Liver (tissue), 9 donors: ENCODE data around the gene PPP1R9A. TPM values are rescaled to one million over a fixed set of nuclear protein-coding genes. Genes with fewer than 3 reads are reported as not detected.

ENCODE experiments used
- DNase-seq: peaks from one replicate; pipeline ENCODE4 v3.0.0-alpha.2; 2017; ENCODE audit warnings: low spot score
- H3K27ac ChIP-seq, 2 donors: one replicate each; pipeline ENCODE4 v1.7.0; 2013; ENCODE audit warnings: inconsistent platforms in 2 of 2, low read length in 2 of 2, control low read depth in 1 of 2, low read depth in 1 of 2, mild to moderate bottlenecking in 1 of 2
- H3K27me3 ChIP-seq, 4 donors: one replicate each; pipeline versions ENCODE4 v1.6.1 to v1.7.0; 2013; ENCODE audit warnings: low read length in 3 of 4, inconsistent platforms in 1 of 4, mild to moderate bottlenecking in 1 of 4, moderate library complexity in 1 of 4; ENCODE audit not compliant: control insufficient read depth in 4 of 4, insufficient read depth in 4 of 4
- H3K36me3 ChIP-seq, 4 donors: one replicate each; pipeline versions ENCODE4 v1.6.1 to v1.7.0; 2013; ENCODE audit warnings: low read length in 3 of 4, mild to moderate bottlenecking in 3 of 4, low read depth in 1 of 4, moderate library complexity in 1 of 4; ENCODE audit not compliant: control insufficient read depth in 4 of 4, insufficient read depth in 3 of 4
- H3K4me1 ChIP-seq, 4 donors: one replicate each; pipeline versions ENCODE4 v1.6.1 to v1.7.0; 2013; ENCODE audit warnings: low read length in 3 of 4, mild to moderate bottlenecking in 3 of 4, moderate library complexity in 1 of 4; ENCODE audit not compliant: control insufficient read depth in 4 of 4, insufficient read depth in 4 of 4
- H3K4me3 ChIP-seq, 3 donors: one replicate each; pipeline versions ENCODE4 v1.6.1 to v1.7.0; 2013; ENCODE audit warnings: low read length in 3 of 3, control low read depth in 1 of 3, low read depth in 1 of 3, mild to moderate bottlenecking in 1 of 3
- H3K9ac ChIP-seq, 2 donors: one replicate each; pipeline ENCODE4 v1.7.0; 2013; ENCODE audit warnings: low read length in 2 of 2, mild to moderate bottlenecking in 2 of 2, moderate library complexity in 2 of 2, control low read depth in 1 of 2, low read depth in 1 of 2
- H3K9me3 ChIP-seq, 4 donors: one replicate each; pipeline versions ENCODE4 v1.6.1 to v1.7.0; 2013; ENCODE audit warnings: low read length in 3 of 4; ENCODE audit not compliant: control insufficient read depth in 4 of 4
- ATF3 ChIP-seq: IDR thresholded peaks from 2 replicates; pipeline ENCODE4 v1.6.1; 2016; ENCODE audit warnings: antibody characterized with exemption
- EGR1 ChIP-seq, 2 donors: IDR thresholded peaks; 2 replicates each; pipeline ENCODE4 v1.6.1; 2016 to 2018; ENCODE audit warnings: antibody characterized with exemption in 2 of 2, low read depth in 2 of 2
- FOXA1 ChIP-seq: IDR thresholded peaks from 2 replicates; pipeline ENCODE4 v1.6.1; 2016; ENCODE audit warnings: antibody characterized with exemption
- FOXA2 ChIP-seq: IDR thresholded peaks from 2 replicates; pipeline ENCODE4 v1.6.1; 2016; ENCODE audit warnings: antibody characterized with exemption
- GABPA ChIP-seq, 2 donors: IDR thresholded peaks in 1 of 2; conservative IDR thresholded peaks in 1 of 2; 2 replicates each; pipeline ENCODE4 v1.6.1; 2016; ENCODE audit warnings: antibody characterized with exemption in 2 of 2, mild to moderate bottlenecking in 1 of 2, moderate library complexity in 1 of 2
- HNF4A ChIP-seq, 2 donors: conservative IDR thresholded peaks; 2 replicates each; pipeline ENCODE4 v1.6.1; 2016; ENCODE audit warnings: antibody characterized with exemption in 2 of 2, mild to moderate bottlenecking in 2 of 2
- HNF4G ChIP-seq: IDR thresholded peaks from 2 replicates; pipeline ENCODE4 v1.6.1; 2016; ENCODE audit warnings: antibody characterized with exemption
- JUND ChIP-seq, 2 donors: IDR thresholded peaks; 2 replicates each; pipeline ENCODE4 v1.6.1; 2016; ENCODE audit warnings: antibody characterized with exemption in 2 of 2
- MAX ChIP-seq: IDR thresholded peaks from 2 replicates; pipeline ENCODE4 v1.6.1; 2016; ENCODE audit warnings: antibody characterized with exemption
- NR2F2 ChIP-seq: IDR thresholded peaks from 2 replicates; pipeline ENCODE4 v1.6.1; 2016; ENCODE audit warnings: antibody characterized with exemption
- RAD21 ChIP-seq, 2 donors: IDR thresholded peaks; 2 replicates each; pipeline ENCODE4 v1.6.1; 2016; ENCODE audit warnings: antibody characterized with exemption in 2 of 2, mild to moderate bottlenecking in 2 of 2
- RXRA ChIP-seq, 2 donors: IDR thresholded peaks; 2 replicates each; pipeline ENCODE4 v1.6.1; 2017 to 2018; ENCODE audit warnings: antibody characterized with exemption in 2 of 2, mild to moderate bottlenecking in 1 of 2
- SP1 ChIP-seq: IDR thresholded peaks from 2 replicates; pipeline ENCODE4 v1.6.1; 2018; ENCODE audit warnings: antibody characterized with exemption, mild to moderate bottlenecking
- TAF1 ChIP-seq: conservative IDR thresholded peaks from 2 replicates; pipeline ENCODE4 v1.6.1; 2016; ENCODE audit warnings: antibody characterized with exemption, mild to moderate bottlenecking
- YY1 ChIP-seq: IDR thresholded peaks from 2 replicates; pipeline ENCODE4 v1.6.1; 2016; ENCODE audit warnings: antibody characterized with exemption, mild to moderate bottlenecking
- WGBS: extraction: QIAGEN DNeasy Blood & Tissue Kit; methylation state at CpG from one replicate; pipeline ENCODE4 v1.1.7; 2013; 5-methylcytosine and 5-hydroxymethylcytosine counted together
- polyA plus RNA-seq, 2 donors: library from polyadenylated mRNA; stranded (reverse) in 1 of 2; unstranded in 1 of 2; fragments of 200-250 nt in 1 of 2; fragments of >200 nt in 1 of 2; fragmentation: Nextera tagmentation in 1 of 2; extraction: Ambion mirVana in 1 of 2; gene quantifications; one replicate each; pipeline versions ENCODE4 v1.2.1 to v1.2.3, GENCODE V29; 2013 to 2015
- total RNA-seq, 2 donors: library from RNA; depleted of rRNA; stranded (reverse); fragments of >200 nt; gene quantifications; one replicate each; pipeline ENCODE4 v1.2.3, GENCODE V29; 2014
- TF ChIP-seq, protein P1 (sequence below): IDR thresholded peaks from 2 replicates; pipeline ENCODE4 v1.6.1; 2016; ENCODE audit warnings: antibody characterized with exemption
- TF ChIP-seq, protein P2 (sequence below): IDR thresholded peaks from 2 replicates; pipeline ENCODE4 v1.6.1; 2016; ENCODE audit warnings: antibody characterized with exemption, mild to moderate bottlenecking
- TF ChIP-seq, protein P3 (sequence below): fragments of 150-350 bp; IDR thresholded peaks from 2 replicates; pipeline ENCODE4 v1.5.1; 2017; ENCODE audit warnings: improper control_type of control experiment, low read depth, low read length; ENCODE audit not compliant: missing input control
- donor health status: healthy.
- donor health status: healthy.
- donor health status: healthy.
- donor health status: healthy.
- donor health status: healthy.

The PPP1R9A gene
- total and polyA plus RNA-seq, 4 donors: 0.17 to 5.4 (median 2.7) TPM

- no peak for TF ChIP-seq HNF4G
- no peak for TF ChIP-seq GABPA (IDR thresholded peaks at IDR 0.05 in 1 of 2, conservative IDR thresholded peaks at IDR 0.05 in 1 of 2)
- no peak for TF ChIP-seq RXRA (IDR thresholded peaks at IDR 0.05)
- no peak for TF ChIP-seq YY1
- TF ChIP-seq, protein P1, sequence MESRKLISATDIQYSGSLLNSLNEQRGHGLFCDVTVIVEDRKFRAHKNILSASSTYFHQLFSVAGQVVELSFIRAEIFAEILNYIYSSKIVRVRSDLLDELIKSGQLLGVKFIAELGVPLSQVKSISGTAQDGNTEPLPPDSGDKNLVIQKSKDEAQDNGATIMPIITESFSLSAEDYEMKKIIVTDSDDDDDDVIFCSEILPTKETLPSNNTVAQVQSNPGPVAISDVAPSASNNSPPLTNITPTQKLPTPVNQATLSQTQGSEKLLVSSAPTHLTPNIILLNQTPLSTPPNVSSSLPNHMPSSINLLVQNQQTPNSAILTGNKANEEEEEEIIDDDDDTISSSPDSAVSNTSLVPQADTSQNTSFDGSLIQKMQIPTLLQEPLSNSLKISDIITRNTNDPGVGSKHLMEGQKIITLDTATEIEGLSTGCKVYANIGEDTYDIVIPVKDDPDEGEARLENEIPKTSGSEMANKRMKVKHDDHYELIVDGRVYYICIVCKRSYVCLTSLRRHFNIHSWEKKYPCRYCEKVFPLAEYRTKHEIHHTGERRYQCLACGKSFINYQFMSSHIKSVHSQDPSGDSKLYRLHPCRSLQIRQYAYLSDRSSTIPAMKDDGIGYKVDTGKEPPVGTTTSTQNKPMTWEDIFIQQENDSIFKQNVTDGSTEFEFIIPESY: no peak
- TF ChIP-seq, protein P2, sequence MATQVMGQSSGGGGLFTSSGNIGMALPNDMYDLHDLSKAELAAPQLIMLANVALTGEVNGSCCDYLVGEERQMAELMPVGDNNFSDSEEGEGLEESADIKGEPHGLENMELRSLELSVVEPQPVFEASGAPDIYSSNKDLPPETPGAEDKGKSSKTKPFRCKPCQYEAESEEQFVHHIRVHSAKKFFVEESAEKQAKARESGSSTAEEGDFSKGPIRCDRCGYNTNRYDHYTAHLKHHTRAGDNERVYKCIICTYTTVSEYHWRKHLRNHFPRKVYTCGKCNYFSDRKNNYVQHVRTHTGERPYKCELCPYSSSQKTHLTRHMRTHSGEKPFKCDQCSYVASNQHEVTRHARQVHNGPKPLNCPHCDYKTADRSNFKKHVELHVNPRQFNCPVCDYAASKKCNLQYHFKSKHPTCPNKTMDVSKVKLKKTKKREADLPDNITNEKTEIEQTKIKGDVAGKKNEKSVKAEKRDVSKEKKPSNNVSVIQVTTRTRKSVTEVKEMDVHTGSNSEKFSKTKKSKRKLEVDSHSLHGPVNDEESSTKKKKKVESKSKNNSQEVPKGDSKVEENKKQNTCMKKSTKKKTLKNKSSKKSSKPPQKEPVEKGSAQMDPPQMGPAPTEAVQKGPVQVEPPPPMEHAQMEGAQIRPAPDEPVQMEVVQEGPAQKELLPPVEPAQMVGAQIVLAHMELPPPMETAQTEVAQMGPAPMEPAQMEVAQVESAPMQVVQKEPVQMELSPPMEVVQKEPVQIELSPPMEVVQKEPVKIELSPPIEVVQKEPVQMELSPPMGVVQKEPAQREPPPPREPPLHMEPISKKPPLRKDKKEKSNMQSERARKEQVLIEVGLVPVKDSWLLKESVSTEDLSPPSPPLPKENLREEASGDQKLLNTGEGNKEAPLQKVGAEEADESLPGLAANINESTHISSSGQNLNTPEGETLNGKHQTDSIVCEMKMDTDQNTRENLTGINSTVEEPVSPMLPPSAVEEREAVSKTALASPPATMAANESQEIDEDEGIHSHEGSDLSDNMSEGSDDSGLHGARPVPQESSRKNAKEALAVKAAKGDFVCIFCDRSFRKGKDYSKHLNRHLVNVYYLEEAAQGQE: no peak
- no peak for TF ChIP-seq EGR1 (IDR thresholded peaks at IDR 0.05; ENCODE audit: low read depth in 2 of 2)
- TF ChIP-seq RAD21 (IDR thresholded peaks at IDR 0.05): no peak
- TF ChIP-seq FOXA2: no peak
- no peak for TF ChIP-seq FOXA1
- no peak for TF ChIP-seq MAX
- no peak for TF ChIP-seq NR2F2
- TF ChIP-seq JUND (IDR thresholded peaks at IDR 0.05): no peak
- TF ChIP-seq SP1: no peak
- TF ChIP-seq, protein P3, sequence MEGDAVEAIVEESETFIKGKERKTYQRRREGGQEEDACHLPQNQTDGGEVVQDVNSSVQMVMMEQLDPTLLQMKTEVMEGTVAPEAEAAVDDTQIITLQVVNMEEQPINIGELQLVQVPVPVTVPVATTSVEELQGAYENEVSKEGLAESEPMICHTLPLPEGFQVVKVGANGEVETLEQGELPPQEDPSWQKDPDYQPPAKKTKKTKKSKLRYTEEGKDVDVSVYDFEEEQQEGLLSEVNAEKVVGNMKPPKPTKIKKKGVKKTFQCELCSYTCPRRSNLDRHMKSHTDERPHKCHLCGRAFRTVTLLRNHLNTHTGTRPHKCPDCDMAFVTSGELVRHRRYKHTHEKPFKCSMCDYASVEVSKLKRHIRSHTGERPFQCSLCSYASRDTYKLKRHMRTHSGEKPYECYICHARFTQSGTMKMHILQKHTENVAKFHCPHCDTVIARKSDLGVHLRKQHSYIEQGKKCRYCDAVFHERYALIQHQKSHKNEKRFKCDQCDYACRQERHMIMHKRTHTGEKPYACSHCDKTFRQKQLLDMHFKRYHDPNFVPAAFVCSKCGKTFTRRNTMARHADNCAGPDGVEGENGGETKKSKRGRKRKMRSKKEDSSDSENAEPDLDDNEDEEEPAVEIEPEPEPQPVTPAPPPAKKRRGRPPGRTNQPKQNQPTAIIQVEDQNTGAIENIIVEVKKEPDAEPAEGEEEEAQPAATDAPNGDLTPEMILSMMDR: no peak
- Histone ChIP-seq H3K4me1 (no peaks in the 10 kb centered on the region), H3K9ac (no peak overlapping the region), H3K36me3 (no peaks in the 10 kb centered on the region), H3K4me3 (no peak overlapping the region), H3K27me3 (peaks cover 0 to 3% (median 0%) of the 10 kb centered on the region in 4 donors), H3K9me3 (peaks cover 0 to 10% (median 4%) of the 10 kb centered on the region in 4 donors), H3K27ac (no peak overlapping the region)
- WGBS: 92% methylated on average over 5 of the region's 5 CpGs
- DNase-seq: no peak
These were observed 33.2 kb upstream of the PPP1R9A start for GRCh38 chr7:94874036-94874785.

DNA sequence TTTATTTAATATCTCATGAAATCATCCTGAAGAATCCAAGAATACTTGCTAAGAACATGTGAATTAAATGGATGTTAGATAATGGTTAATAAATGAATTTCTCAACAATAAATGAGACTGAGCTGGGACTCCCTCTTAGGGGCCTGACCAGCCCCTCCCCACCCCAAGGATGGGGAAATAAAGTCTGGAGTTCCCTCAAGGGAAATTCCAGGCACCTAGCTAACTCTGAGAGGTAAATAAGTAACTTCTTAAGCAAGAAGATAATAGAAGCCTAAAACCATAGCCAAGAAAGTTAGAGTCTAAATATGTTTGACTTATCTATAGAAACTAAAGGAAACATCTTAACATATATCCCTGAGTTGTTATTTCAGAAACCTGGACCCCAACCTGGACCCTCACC lies 32.2 kb upstream of the PPP1R9A start:
- DNase-seq: no peak
- no peaks in the 10 kb centered on the region for H3K4me1 ChIP-seq

More for the DNA sequence above, 32.2 kb upstream of the PPP1R9A start:
- Histone ChIP-seq H3K27ac (no peak overlapping the region), H3K36me3 (no peaks in the 10 kb centered on the region), H3K9ac (no peak overlapping the region), H3K9me3 (peaks cover 0 to 10% (median 4%) of the 10 kb centered on the region in 4 donors), H3K27me3 (peaks cover 0 to 3% (median 0%) of the 10 kb centered on the region in 4 donors), H3K4me3 (no peak overlapping the region)
- TF ChIP-seq, protein P1: no peak
- TF ChIP-seq YY1 (no peak), TAF1 (no peak), RXRA (IDR thresholded peaks at IDR 0.05) (no peak), MAX (no peak), NR2F2 (no peak), RAD21 (IDR thresholded peaks at IDR 0.05) (no peak), JUND (IDR thresholded peaks at IDR 0.05) (no peak), HNF4G (no peak), HNF4A (conservative IDR thresholded peaks at IDR 0.05) (no peak), GABPA (IDR thresholded peaks at IDR 0.05 in 1 of 2, conservative IDR thresholded peaks at IDR 0.05 in 1 of 2) (no peak), FOXA1 (no peak), ATF3 (no peak), FOXA2 (no peak)
- TF ChIP-seq, protein P3: no peak
